ENCODE measurements around the gene FER1L5. TPM values are rescaled to one million over a fixed set of nuclear protein-coding genes. Genes with fewer than 3 reads are reported as not detected.

The FER1L5 gene
- total and polyA plus RNA-seq, 2 of the 8 experiments (the other 6 are each of a cell fraction or from before 2014, with no cell fraction given) = 0.23 to 0.88 TPM

DNA sequence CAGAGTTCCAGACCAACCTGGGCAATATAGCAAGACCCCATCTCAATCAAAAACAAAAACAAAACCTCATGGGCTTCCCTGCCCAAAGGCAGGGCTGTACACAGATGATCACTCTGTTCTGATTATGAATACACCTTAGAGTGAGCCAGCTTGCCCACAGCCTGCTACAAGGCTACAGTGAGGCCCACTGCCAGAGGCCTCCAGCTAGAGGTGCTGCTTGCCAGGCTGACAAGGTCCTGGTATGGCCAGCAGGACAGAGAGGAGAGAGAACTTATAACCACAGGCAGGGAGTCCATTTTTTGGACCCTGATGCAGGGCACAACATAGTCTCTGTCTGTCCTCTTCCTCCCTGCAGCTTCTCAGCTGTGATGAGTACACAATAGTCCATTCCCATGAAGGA lies 46.0 kb upstream of the FER1L5 start (continued):
- TF ChIP-seq, protein P1, sequence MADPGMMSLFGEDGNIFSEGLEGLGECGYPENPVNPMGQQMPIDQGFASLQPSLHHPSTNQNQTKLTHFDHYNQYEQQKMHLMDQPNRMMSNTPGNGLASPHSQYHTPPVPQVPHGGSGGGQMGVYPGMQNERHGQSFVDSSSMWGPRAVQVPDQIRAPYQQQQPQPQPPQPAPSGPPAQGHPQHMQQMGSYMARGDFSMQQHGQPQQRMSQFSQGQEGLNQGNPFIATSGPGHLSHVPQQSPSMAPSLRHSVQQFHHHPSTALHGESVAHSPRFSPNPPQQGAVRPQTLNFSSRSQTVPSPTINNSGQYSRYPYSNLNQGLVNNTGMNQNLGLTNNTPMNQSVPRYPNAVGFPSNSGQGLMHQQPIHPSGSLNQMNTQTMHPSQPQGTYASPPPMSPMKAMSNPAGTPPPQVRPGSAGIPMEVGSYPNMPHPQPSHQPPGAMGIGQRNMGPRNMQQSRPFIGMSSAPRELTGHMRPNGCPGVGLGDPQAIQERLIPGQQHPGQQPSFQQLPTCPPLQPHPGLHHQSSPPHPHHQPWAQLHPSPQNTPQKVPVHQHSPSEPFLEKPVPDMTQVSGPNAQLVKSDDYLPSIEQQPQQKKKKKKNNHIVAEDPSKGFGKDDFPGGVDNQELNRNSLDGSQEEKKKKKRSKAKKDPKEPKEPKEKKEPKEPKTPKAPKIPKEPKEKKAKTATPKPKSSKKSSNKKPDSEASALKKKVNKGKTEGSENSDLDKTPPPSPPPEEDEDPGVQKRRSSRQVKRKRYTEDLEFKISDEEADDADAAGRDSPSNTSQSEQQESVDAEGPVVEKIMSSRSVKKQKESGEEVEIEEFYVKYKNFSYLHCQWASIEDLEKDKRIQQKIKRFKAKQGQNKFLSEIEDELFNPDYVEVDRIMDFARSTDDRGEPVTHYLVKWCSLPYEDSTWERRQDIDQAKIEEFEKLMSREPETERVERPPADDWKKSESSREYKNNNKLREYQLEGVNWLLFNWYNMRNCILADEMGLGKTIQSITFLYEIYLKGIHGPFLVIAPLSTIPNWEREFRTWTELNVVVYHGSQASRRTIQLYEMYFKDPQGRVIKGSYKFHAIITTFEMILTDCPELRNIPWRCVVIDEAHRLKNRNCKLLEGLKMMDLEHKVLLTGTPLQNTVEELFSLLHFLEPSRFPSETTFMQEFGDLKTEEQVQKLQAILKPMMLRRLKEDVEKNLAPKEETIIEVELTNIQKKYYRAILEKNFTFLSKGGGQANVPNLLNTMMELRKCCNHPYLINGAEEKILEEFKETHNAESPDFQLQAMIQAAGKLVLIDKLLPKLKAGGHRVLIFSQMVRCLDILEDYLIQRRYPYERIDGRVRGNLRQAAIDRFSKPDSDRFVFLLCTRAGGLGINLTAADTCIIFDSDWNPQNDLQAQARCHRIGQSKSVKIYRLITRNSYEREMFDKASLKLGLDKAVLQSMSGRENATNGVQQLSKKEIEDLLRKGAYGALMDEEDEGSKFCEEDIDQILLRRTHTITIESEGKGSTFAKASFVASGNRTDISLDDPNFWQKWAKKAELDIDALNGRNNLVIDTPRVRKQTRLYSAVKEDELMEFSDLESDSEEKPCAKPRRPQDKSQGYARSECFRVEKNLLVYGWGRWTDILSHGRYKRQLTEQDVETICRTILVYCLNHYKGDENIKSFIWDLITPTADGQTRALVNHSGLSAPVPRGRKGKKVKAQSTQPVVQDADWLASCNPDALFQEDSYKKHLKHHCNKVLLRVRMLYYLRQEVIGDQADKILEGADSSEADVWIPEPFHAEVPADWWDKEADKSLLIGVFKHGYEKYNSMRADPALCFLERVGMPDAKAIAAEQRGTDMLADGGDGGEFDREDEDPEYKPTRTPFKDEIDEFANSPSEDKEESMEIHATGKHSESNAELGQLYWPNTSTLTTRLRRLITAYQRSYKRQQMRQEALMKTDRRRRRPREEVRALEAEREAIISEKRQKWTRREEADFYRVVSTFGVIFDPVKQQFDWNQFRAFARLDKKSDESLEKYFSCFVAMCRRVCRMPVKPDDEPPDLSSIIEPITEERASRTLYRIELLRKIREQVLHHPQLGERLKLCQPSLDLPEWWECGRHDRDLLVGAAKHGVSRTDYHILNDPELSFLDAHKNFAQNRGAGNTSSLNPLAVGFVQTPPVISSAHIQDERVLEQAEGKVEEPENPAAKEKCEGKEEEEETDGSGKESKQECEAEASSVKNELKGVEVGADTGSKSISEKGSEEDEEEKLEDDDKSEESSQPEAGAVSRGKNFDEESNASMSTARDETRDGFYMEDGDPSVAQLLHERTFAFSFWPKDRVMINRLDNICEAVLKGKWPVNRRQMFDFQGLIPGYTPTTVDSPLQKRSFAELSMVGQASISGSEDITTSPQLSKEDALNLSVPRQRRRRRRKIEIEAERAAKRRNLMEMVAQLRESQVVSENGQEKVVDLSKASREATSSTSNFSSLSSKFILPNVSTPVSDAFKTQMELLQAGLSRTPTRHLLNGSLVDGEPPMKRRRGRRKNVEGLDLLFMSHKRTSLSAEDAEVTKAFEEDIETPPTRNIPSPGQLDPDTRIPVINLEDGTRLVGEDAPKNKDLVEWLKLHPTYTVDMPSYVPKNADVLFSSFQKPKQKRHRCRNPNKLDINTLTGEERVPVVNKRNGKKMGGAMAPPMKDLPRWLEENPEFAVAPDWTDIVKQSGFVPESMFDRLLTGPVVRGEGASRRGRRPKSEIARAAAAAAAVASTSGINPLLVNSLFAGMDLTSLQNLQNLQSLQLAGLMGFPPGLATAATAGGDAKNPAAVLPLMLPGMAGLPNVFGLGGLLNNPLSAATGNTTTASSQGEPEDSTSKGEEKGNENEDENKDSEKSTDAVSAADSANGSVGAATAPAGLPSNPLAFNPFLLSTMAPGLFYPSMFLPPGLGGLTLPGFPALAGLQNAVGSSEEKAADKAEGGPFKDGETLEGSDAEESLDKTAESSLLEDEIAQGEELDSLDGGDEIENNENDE (IDR thresholded peaks at IDR 0.05; ENCODE audit: insufficient replicate concordance, low read length) = no peak
- TF ChIP-seq RBBP5 (IDR thresholded peaks at IDR 0.05; ENCODE audit: borderline replicate concordance, low read depth, low read length) = no peak
- no peak for TF ChIP-seq CBX8 (IDR thresholded peaks at IDR 0.05; ENCODE audit: borderline replicate concordance, low read depth, low read length)
- no peak for TF ChIP-seq SRF (IDR thresholded peaks at IDR 0.05; ENCODE audit: low read depth, low read length)
